HepG2 (cell line): ENCODE results near the gene TFCP2L1. TPM values are rescaled to one million over a fixed set of nuclear protein-coding genes. Genes with fewer than 3 reads are reported as not detected.

Experiments used
- ATAC-seq: fragments of 200-7000 bp; cut with Tn5 transposase; 3 replicates; pipeline ENCODE4 v1.9.1; 2020; ENCODE audit warnings: mild to moderate bottlenecking, moderate library complexity
- BruUV-seq: library from RNA; stranded (reverse); fragments of 400-500 nt; replicated peaks from 2 replicates; lab custom pipeline; 2021; lab: Mats Ljungman, UMichigan
- CTCF ChIA-PET: fragments of 300-600 bp; formaldehyde crosslinking; extraction: SDS; loops from one replicate; lab custom pipeline; 2021; ENCODE audit warnings: low total read pairs, inconsistent platforms, low intra/inter-chr PET ratio; lab: Yijun Ruan, JAX
- POLR2A ChIA-PET: fragments of 350-600 bp; sonication (Branson Sonifier 250); formaldehyde crosslinking; loops from one replicate; lab custom pipeline; 2020; ENCODE audit warnings: antibody characterized with exemption, inconsistent platforms; lab: Yijun Ruan, JAX
- DNase-seq: peaks from one replicate; pipeline ENCODE4 v3.0.0-alpha.2; 2015; ENCODE audit warnings: low spot score
- FAIRE-seq: peaks from 3 replicates; lab custom pipeline; 2011; peaks lifted over from hg19 to GRCh38; lab: Jason Lieb, UNC
- H2AFZ ChIP-seq: one replicate; pipeline ENCODE4 v1.6.1; 2011; ENCODE audit warnings: low read length, inconsistent platforms
- H3K27ac ChIP-seq: fragments of 300-600 bp; 3 replicates; pipeline ENCODE4 v1.8.0; 2011; ENCODE audit warnings: mixed run types, mild to moderate bottlenecking, mixed read lengths, low read length, inconsistent platforms; ENCODE audit not compliant: insufficient read depth; ENCODE audit errors: extremely low read length
- H3K27me3 ChIP-seq, 2 experiments: fragments of 200-600 bp in 1 of 2; 2 replicates in 1 of 2; 3 replicates in 1 of 2; pipeline versions ENCODE4 v1.6.0 to v1.8.0; 2011; ENCODE audit warnings: low read length in 2 of 2, mild to moderate bottlenecking in 2 of 2, moderate library complexity in 2 of 2, inconsistent platforms in 1 of 2; ENCODE audit not compliant: insufficient read depth in 2 of 2, control insufficient read depth in 1 of 2
- H3K36me3 ChIP-seq, 2 experiments: fragments of 200-600 bp in 1 of 2; replicated peaks in 1 of 2; 2 replicates in 1 of 2; 3 replicates in 1 of 2; pipeline versions ENCODE4 v1.5.1 to v1.8.0; 2011; ENCODE audit warnings: low read length in 2 of 2, inconsistent platforms in 1 of 2; ENCODE audit not compliant: insufficient read depth in 2 of 2, control insufficient read depth in 1 of 2
- H3K4me1 ChIP-seq: 2 replicates; pipeline ENCODE4 v1.5.1; 2012; ENCODE audit warnings: low read length, inconsistent platforms; ENCODE audit not compliant: insufficient read depth
- H3K4me2 ChIP-seq: 2 replicates; pipeline ENCODE4 v1.6.0; 2011; ENCODE audit warnings: low read depth, low read length, inconsistent platforms
- H3K4me3 ChIP-seq, 3 experiments: fragments of 200-600 bp in 1 of 3; sonication (generic), shearing (Covaris generic) in 1 of 3; replicated peaks in 1 of 3; 2 replicates each; pipeline ENCODE4 v1.5.1; 2011 to 2016; ENCODE audit warnings: low read length in 3 of 3, inconsistent platforms in 2 of 3, low read depth in 2 of 3, mild to moderate bottlenecking in 2 of 3, control low read depth in 1 of 3, mixed read lengths in 1 of 3; ENCODE audit not compliant: insufficient read depth in 1 of 3
- H3K79me2 ChIP-seq: one replicate; pipeline ENCODE4 v1.6.1; 2011; ENCODE audit warnings: low read length, inconsistent platforms; ENCODE audit not compliant: insufficient read depth
- H3K9ac ChIP-seq: 2 replicates; pipeline ENCODE4 v1.6.0; 2011; ENCODE audit warnings: mild to moderate bottlenecking, low read depth, low read length, inconsistent platforms; ENCODE audit not compliant: insufficient read depth
- H3K9me3 ChIP-seq: 2 replicates; pipeline ENCODE4 v1.5.1; 2012; ENCODE audit warnings: mild to moderate bottlenecking, low read length
- H4K20me1 ChIP-seq: 2 replicates; pipeline ENCODE4 v1.6.0; 2011; ENCODE audit warnings: inconsistent platforms, mild to moderate bottlenecking, low read length, moderate library complexity; ENCODE audit not compliant: insufficient read depth
- CENPT ChIP-seq: sonication (generic); formaldehyde crosslinking; IDR thresholded peaks from 2 replicates; pipeline ENCODE4 v1.8.0; 2022; ENCODE audit warnings: low read depth, mild to moderate bottlenecking, moderate library complexity, missing genetic modification reagents
- EHMT2 ChIP-seq: fragments of 200-600 bp; sonication (generic); IDR thresholded peaks from 2 replicates; pipeline ENCODE4 v1.7.0; 2017; ENCODE audit warnings: antibody characterized with exemption, low read depth, low read length, borderline replicate concordance
- FOXP1 ChIP-seq, 2 experiments: fragments of 450-650 bp in 1 of 2; IDR thresholded peaks; 2 replicates each; pipeline ENCODE4 v1.6.1; 2017 to 2018; ENCODE audit warnings: antibody characterized with exemption in 1 of 2
- GLI4 ChIP-seq: sonication (generic); formaldehyde crosslinking; IDR thresholded peaks from 2 replicates; pipeline ENCODE4 v1.5.1; 2020; ENCODE audit warnings: missing genetic modification reagents, mild to moderate bottlenecking, moderate library complexity, borderline replicate concordance
- GTF3A ChIP-seq: sonication (generic); formaldehyde crosslinking; conservative IDR thresholded peaks from 2 replicates; pipeline ENCODE4 v1.4.0; 2020; ENCODE audit warnings: mild to moderate bottlenecking, missing genetic modification reagents
- SP1 ChIP-seq, 2 experiments: fragments of 450-650 bp in 1 of 2; sonication (generic) in 1 of 2; formaldehyde crosslinking in 1 of 2; IDR thresholded peaks; 2 replicates each; pipeline versions ENCODE4 v1.4.0 to v1.6.1; 2016 to 2020; ENCODE audit warnings: missing genetic modification reagents in 1 of 2
- ZBTB1 ChIP-seq: sonication (generic); formaldehyde crosslinking; IDR thresholded peaks from 2 replicates; pipeline ENCODE4 v1.4.0; 2020; ENCODE audit warnings: missing genetic modification reagents, borderline replicate concordance
- ZNF121 ChIP-seq: sonication (generic); formaldehyde crosslinking; IDR thresholded peaks from 2 replicates; pipeline ENCODE4 v1.5.0; 2020; ENCODE audit warnings: mild to moderate bottlenecking, missing genetic modification reagents
- ZNF747 ChIP-seq: sonication (generic); formaldehyde crosslinking; IDR thresholded peaks from 2 replicates; pipeline ENCODE4 v1.8.1; 2023; ENCODE audit warnings: missing genetic modification reagents, mild to moderate bottlenecking, borderline replicate concordance
- WGBS: methylation state at CpG from one replicate; pipeline ENCODE4 v1.1.6; 2017; ENCODE audit warnings: low lambda C conversion rate; 5-methylcytosine and 5-hydroxymethylcytosine counted together
- in situ Hi-C: cut with HindIII; loops from 2 replicates; pipeline ENCODE4 v1.10.0; 2017; ENCODE audit warnings: low pct_unique_long_range_greater_than_20kb; ENCODE audit not compliant: extremely low pct_ligation_motif_present
- intact Hi-C: fragments of 100-400 bp; cut with micrococcal nuclease; formaldehyde crosslinking; loops from one replicate; pipeline ENCODE4 v1.10.0; 2022; ENCODE audit not compliant: unreplicated experiment
- polyA plus RNA-seq, 8 experiments: library from polyadenylated mRNA; depleted of rRNA in 3 of 8; stranded (reverse) in 7 of 8; unstranded in 1 of 8; fragments of >200 nt; fragmentation: Illumina TruSeq in 4 of 8; extraction: Trizol in 4 of 8; gene quantifications; 2 replicates each; pipeline versions ENCODE4 v1.2.1 to v1.2.3, GENCODE V29; 2011 to 2016; ENCODE audit warnings: low read depth in 4 of 8, missing spikeins in 1 of 8, mixed read lengths in 1 of 8; ENCODE audit not compliant: insufficient read depth in 1 of 8
- total RNA-seq, 5 experiments: library from RNA; depleted of rRNA; stranded (reverse); fragments of >200 nt; fragmentation: Illumina TruSeq; extraction: Trizol; gene quantifications; 2 replicates each; pipeline ENCODE4 v1.2.3, GENCODE V29; 2016; ENCODE audit warnings: low read depth in 1 of 5

Gene TFCP2L1
- total and polyA plus RNA-seq, 2 of the 13 experiments (the other 11 are each of a cell fraction or from before 2014, with no cell fraction given), result under 0.01 TPM; not detected in 1

- no peak for TF ChIP-seq ZNF747
Observed at GRCh38 chr2:121330921-121331320, 45.9 kb upstream of the TFCP2L1 start (continued).

GRCh38 chr2:121329786-121330185 lies 44.8 kb upstream of the TFCP2L1 start:
- no peak overlapping the region for H3K4me3 ChIP-seq
- H3K4me2 ChIP-seq, result no peak overlapping the region
- no peak overlapping the region for H2AFZ ChIP-seq
- BruUV-seq, result no TSS peak
- ChIA-PET POLR2A (no interaction called here), CTCF (no interaction called here)
- in situ Hi-C loops, result loop anchor here (10.0 kb wide), 3 partner anchors 205 to 635 kb away; no protein-coding TSS in a partner anchor
- no peaks in the 10 kb centered on the region for H3K79me2 ChIP-seq
- H3K9ac ChIP-seq, result no peak overlapping the region
- H3K27me3 ChIP-seq, result peaks cover 0 to 7% of the 10 kb centered on the region in 2 experiments; a peak in 1 of 5 replicates
- H3K36me3 ChIP-seq, result no peaks in the 10 kb centered on the region
- TF ChIP-seq FOXP1 (IDR thresholded peaks at IDR 0.05) (no peak), FOXP1 (CRISPR knock-in tag; IDR thresholded peaks at IDR 0.05) (no peak), GLI4 (no peak), CENPT (CRISPR knock-in tag) (no peak), ZBTB1 (no peak), SP1 (IDR thresholded peaks at IDR 0.05) (no peak), SP1 (CRISPR knock-in tag; IDR thresholded peaks at IDR 0.05) (no peak), ZNF121 (CRISPR knock-in tag) (no peak), GTF3A (no peak), EHMT2 (no peak)
- H3K4me1 ChIP-seq, result peaks cover 16% of the 10 kb centered on the region
- H4K20me1 ChIP-seq, result no peaks in the 10 kb centered on the region
- H3K9me3 ChIP-seq, result no peaks in the 10 kb centered on the region
- no peak overlapping the region for H3K27ac ChIP-seq
- FAIRE-seq, result no peak
- no peak for DNase-seq
- intact Hi-C loops, result no loop called here
- ATAC-seq, result no peak
- WGBS, result 30% methylated on average over 6 of the region's 6 CpGs
